KOPT-K1 (cell line): ENCODE measurements around the gene PLVAP.
"Not testable (repeated sequence)": the region's sequence is repeated elsewhere in the genome, so short reads cannot be mapped to it uniquely, and the experiment has no call there.

ENCODE experiments used
- H3K27ac ChIP-seq: fragments of 200-600 bp; sonication (generic); 2 replicates; pipeline ENCODE4 v1.5.1; 2016; ENCODE audit warnings: antibody characterized with exemption, mild to moderate bottlenecking, low read depth, low read length; ENCODE audit not compliant: poor library complexity, severe bottlenecking
- H3K36me3 ChIP-seq: fragments of 200-600 bp; sonication (generic); 2 replicates; pipeline ENCODE4 v1.5.1; 2017; ENCODE audit warnings: antibody characterized with exemption, mild to moderate bottlenecking, low read length, moderate library complexity; ENCODE audit not compliant: insufficient read depth
- H3K9me3 ChIP-seq: fragments of 200-600 bp; sonication (generic); 2 replicates; pipeline ENCODE4 v1.5.1; 2017; ENCODE audit warnings: antibody characterized with exemption, low read length, mild to moderate bottlenecking; ENCODE audit not compliant: insufficient read depth, poor library complexity, severe bottlenecking

The PLVAP gene

DNA sequence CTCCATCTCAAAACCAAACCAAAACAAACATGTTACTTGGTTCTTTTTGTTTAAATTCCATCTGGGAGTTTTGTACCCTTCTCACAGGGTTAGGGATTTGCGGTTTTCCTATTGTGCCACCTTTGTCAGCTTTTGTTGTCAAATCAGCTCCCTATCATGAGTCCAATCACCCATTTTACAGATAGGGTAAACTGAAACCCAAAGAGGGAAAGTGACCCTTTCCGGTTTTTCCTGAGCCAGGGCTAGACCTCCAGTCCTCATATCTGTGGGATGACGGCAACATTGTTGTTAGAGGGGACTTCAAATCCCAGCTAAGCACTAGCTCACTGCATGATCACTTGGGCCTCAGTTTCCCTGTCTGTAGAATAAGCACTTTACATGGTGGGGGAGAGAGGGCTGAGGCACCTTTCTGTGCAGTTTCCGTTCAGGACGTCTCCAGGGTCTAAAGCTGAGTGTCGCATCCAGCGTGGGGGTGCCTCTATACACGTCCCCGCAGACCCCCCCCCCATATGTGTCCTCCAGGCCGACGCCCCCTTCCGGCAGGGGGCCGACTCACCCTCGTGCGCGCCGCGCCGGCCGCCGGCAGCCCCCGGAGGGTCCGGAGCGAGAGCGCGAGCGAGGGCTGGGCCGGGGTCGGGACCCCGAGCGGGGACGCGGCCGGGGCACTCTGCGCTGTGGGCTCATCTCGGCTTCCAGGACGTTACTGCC is 13.0 kb upstream of the PLVAP start:
- H3K36me3 ChIP-seq, result no peaks in the 10 kb centered on the region
- H3K27ac ChIP-seq, result no peak overlapping the region
- peaks cover 12% of the 10 kb centered on the region for H3K9me3 ChIP-seq

DNA sequence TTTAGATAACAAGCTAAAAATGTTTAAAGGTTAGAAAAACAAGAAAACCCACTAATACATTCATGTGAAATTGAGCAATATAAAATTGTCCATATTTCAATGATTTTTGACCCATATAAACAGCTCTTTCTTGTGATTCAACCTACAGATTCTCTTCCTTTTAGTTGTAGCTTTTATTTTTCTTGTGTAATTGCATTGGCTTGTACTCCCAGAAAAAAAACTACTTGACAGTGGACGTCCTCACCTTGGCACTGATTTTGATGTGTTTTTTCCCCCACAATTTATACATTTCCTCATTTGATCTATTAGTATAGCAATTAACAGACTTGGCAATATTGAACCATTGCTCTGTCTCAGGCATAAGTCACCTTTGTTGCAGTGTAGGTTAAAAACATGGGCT is 12.1 kb upstream of the PLVAP start:
- peaks cover 12% of the 10 kb centered on the region for H3K9me3 ChIP-seq
- no peak overlapping the region for H3K27ac ChIP-seq
- H3K36me3 ChIP-seq, result no peaks in the 10 kb centered on the region

DNA sequence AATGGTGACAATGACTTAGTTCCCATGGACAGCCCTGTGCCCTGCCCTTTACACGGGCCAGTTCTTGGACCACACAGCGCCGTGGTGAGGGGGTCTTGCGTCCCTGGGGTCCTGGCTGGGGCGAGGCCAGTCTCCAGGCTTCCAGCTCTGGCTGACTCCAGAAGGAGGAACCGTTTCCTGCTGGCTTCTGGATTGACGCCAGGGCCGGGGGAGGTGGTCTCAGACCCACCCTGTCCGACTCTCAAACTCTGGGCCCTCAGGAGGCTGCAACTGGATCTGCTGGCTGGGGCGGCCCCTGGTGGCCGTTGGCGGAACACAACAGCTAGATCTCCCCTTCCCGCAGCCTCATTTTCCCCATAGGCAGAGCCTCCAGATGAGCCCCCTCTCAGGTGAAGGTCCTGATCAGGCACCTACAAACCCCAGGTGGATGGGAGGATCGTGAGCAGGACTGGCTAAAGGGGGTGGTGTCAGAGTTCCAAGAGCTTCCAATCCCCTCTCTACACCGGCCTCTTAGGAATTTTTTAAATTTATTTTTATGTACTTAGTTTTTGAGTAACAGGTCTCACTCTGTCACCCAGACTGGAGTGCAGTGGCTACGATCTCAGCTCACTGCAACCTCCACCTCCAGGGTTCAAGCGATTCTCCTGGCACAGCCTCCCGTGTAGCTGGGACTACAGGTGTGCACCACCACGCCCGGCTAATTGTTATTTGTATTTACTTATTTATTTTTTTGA is 8.9 kb upstream of the PLVAP start:
- H3K36me3 ChIP-seq, result no peaks in the 10 kb centered on the region
- H3K27ac ChIP-seq, result no peak overlapping the region
- peaks cover 12% of the 10 kb centered on the region for H3K9me3 ChIP-seq

DNA sequence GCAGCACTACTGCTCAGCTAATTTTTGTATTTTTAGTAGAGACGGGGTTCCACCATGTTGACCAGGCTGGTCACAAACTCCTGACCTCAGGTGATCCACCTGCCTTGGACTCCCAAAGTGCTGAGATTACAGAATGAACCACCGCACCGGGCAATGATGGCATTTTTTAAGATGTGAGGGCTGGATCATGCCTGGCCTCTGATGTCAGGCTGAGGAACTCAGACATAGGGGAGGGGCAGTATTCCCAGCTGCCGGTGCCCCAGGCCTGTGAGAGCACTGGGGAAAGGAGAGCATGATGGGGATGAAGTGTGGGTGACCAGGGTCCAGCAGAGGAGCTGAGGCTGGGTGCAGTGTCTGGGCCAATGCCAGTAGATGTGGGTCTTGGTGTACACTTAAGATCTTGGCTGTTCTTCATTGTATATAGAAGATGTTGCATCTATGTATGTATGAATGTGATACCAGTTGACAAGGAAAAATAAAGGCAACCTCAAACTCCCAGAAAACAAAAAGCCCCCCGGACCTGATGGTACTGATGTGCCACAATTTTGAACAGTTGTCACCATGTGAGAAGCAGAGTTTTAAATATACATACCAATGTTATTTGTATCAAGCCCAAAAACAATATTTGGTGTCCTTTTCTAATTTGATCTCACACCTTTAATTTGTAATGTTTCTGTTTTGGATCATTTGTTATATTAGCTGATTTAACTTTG is 3.4 kb upstream of the PLVAP start:
- H3K9me3 ChIP-seq, result no peaks in the 10 kb centered on the region
- H3K36me3 ChIP-seq, result no peaks in the 10 kb centered on the region
- no peak overlapping the region for H3K27ac ChIP-seq

DNA sequence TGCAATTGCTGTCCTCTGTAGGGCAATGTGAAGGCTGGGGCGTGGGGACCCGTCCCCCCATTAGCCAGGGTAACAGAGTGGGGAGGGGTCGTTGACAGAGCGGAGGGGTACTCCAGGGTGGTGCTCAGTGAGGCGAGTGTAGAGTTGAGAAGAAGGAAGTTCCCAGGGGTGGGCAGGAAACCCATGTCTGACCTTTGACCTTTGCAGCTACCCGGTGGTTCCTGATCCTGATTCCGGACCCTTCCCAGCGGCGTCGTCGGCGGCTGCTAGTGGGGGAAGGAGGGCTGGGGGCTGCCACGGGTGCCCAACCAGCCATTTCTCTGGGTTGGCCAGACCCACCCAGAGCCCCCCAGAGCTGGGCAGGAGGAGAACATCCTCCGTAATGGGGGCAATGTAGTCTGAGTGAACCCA is 2.1 kb upstream of the PLVAP start:
- H3K9me3 ChIP-seq, result no peaks in the 10 kb centered on the region
- no peaks in the 10 kb centered on the region for H3K36me3 ChIP-seq
- H3K27ac ChIP-seq, result no peak overlapping the region

DNA sequence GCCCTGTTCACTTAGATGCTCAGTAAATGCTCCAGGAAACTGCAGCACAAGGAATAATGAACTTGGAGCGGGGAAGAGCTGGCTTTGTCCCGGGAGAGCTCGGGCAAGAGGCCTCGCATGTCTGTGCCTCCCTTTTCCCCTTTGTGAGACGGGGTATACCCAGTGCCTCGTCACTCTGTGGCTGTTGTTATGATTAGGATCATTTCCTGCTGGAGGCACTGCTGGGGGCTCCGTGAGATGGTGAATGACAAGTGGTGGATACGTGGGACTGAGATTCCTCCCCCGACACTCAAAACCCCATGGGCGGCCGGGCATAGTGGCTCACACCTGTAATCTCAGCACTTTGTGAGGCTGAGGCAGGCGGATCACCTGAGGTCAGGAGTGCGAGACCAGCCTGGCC is 1.1 kb upstream of the PLVAP start:
- no peaks in the 10 kb centered on the region for H3K36me3 ChIP-seq
- no peaks in the 10 kb centered on the region for H3K9me3 ChIP-seq
- no peak overlapping the region for H3K27ac ChIP-seq

DNA sequence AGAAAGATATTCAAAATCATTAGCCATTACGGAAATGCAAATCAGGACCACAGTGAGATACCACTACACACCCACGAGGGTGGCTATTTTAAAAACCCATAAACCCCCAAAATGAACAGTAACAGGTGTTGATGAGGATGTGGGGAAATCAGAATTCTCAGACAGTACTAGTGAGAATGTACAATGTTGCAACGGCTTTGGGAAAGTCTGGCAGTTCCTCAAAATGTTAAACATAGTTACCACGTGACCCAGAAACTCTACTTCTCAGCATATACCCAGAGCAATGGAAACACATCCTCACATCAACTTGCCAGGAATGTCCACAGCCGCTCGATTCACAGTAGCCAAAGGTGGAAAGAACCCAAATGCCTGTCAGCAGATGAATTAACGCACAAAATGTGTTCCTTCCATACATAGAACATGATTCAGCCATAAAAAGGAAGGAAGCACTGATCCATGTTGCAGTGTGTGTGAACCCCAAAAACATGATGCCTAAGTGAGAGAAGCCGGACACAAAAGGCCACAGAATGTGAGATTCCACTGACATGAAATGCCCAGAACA is 7.0 kb downstream of the PLVAP start:
- no peaks in the 10 kb centered on the region for H3K9me3 ChIP-seq
- H3K36me3 ChIP-seq, result no peaks in the 10 kb centered on the region
- H3K27ac ChIP-seq, result no peak overlapping the region

DNA sequence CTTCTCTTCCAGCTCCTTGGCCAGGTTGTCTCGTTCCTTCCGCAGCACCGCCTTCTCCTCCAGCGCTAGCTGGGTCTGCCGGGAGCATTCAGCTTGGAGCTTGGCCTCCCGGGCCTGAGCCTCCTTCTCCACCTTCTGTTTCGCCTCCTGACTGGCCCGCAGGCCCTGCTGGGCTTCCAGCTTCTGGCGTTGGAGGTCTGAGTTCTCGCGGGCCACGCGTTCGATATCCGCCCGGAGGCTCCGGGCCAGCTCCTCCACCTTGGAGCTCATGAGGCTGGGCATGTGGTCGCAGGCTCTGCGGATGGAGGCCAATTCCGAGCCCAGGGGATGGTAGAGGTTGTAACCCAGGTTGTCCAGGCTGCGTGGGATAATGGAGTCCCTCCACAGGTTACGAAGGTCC is 11.8 kb downstream of the PLVAP start:
- H3K27ac ChIP-seq, result no peak overlapping the region
- no peaks in the 10 kb centered on the region for H3K9me3 ChIP-seq
- H3K36me3 ChIP-seq, result no peaks in the 10 kb centered on the region

DNA sequence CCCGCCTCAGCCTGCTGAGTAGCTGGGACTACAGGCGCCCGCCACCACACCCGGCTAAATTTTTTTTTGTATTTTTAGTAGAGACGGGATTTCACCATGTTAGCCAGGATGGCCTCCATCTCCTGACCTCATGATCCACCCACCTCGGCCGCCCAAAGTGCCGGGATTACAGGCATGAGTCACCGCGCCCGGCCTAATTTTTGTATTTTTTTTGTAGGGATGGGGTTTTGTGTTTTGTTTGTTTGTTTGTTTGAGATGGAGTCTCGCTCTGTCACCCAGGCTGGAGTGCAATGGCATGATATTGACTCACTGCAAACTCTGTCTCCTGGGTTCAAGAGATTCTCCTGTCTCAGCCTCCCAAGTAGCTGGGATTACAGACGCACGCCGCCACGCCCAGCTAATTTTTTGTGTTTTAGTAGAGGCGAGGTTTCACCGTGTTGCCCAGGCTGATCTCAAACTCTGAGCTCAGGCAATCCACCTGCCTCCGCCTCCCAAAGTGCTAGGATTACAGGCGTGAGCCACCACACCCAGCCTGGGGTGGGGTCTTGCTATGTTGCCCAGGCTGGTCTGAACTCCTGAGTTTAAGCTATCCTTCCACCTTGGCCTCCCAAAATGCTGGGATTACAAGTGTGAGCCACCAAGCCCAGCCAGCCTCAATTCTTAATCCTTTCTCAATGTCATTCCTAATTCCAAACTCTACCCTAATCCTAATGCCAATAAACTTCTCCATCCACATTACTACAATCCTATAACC is 13.1 kb downstream of the PLVAP start:
- H3K9me3 ChIP-seq, H3K27ac ChIP-seq, H3K36me3 ChIP-seq: not testable (repeated sequence)

DNA sequence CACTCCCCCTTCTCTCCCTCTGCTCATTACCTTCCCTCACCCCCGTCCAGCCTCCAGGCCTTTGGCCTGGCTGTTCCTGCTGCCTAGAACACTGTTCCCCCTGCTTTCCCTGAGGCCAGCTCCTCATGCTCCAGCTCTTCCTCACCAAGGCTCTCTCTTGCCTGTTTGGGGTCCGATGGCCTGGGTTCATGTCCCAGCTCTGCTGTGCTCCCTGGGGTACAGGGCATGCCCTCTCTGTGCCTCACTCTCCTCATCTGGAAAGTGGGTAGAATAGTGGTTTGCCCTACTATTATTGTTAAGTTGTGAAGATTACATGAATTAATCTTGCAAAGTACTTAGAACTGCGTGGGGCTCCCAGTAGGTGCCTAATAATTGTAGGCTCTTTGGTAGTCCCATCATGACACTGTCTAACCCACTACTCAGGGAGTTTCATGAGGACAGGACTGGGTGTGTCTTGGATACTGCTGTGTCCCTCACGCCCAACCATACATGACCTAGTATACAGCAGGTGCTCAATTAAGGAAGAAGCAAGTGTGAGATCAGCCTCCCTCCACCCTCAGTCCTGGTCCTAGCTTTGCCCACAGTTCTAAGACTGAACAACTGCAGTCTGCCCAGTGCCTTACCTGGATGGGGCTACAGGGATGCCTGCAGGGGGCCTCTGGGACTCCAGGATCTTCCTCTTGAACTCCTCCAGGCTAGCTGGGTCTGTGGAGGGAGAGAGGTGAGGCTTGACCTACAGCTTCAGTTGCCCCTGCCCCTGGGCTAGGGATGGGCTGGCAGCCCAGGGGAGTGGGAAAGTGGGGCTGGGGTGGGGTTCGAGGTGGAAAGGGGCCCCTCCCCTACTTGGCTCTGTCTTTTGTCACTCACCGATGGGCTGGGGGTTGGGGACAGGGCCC is 17.0 kb downstream of the PLVAP start:
- H3K36me3 ChIP-seq, result no peaks in the 10 kb centered on the region
- no peaks in the 10 kb centered on the region for H3K9me3 ChIP-seq
- H3K27ac ChIP-seq, result no peak overlapping the region

DNA sequence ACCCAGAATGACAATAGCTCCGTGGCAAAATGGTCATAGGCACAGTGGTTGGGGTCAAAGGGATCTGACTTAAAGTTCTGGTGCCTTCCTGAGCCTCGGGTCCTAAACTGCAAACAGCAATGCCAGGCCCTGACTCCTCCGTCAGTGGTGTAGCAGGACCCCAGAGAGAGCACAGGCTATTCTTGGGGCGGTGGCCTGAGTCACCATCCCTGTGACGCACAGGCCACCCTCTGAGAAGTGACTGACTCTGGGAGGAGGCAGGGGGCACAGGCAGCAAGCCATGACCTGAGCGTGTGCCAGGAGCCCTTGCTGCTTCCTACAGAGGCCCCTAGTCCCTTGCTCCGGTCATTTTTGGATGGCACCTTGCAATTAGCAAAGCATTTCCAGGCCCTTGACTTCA is 18.7 kb downstream of the PLVAP start:
- no peaks in the 10 kb centered on the region for H3K36me3 ChIP-seq
- no peak overlapping the region for H3K27ac ChIP-seq
- no peaks in the 10 kb centered on the region for H3K9me3 ChIP-seq

DNA sequence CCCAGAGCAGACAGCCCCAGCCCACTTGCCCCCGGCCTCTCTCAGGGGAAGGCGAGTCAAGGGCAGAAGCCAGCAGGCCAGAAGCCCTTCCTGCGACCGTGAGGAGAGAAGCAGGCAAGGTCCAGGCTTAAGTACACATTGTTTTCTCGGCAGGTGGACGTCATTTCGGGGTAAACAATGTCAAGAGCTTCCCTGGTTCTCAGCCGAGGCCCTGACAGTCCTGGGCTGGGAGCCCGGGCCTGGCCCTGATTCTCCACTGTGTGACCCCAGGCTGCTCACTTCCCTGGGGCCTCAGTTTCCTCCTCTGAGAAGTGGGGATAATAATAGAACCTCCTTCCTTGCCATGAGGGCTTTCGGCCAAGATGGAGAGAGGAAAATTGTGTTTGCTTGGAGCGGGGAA is 19.4 kb downstream of the PLVAP start:
- H3K27ac ChIP-seq, result no peak overlapping the region
- H3K36me3 ChIP-seq, result no peaks in the 10 kb centered on the region
- H3K9me3 ChIP-seq, result no peaks in the 10 kb centered on the region

DNA sequence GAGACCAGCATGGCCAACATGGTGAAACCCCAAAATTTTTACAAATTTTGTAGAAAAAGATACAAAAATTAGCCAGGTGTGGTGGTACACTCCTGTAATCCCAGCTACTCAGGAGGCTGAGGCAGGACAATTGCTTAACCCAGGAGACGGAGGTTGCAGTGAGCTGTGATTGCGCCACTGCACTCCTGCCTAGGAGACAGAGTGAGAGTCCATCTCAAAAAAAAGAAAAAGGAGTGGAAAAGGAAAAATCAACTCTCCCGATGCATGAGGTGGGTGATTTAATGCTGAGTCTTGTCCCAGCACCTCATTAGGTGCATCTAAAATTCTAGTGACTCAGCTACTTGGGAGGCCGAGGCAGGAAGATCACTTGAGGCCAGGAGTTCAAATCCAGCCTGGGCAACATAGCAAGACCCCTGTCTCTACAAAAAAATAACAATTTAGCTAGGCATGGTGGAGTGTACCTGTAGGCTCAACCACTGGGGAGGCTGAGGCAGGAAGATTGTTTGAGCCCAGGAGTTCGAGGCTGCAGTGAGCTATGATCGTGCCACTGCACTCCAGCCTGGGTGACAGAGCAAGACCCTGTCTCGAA is 20.0 kb downstream of the PLVAP start:
- H3K36me3 ChIP-seq, result no peaks in the 10 kb centered on the region
- no peaks in the 10 kb centered on the region for H3K9me3 ChIP-seq
- no peak overlapping the region for H3K27ac ChIP-seq

DNA sequence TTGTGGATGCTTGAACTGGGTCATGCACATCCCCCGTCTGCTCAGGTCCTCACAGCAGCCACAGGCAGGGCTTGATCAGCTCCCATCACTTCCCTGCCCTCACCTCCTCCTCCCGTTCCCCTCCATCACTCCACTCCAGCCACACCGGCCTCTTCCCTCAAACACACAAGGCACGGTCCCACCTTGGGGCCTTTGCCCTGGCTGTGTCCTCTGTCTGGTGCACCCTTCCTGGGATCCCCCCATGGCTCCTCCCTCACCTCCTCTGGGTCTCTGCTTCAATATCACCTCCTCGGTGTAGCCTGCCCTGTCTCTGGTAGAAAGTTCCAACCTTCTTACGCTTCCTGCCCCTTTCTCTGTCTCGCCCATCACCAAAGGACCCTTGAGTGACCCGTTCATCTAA is 23.8 kb downstream of the PLVAP start:
- H3K27ac ChIP-seq, result no peak overlapping the region
- H3K36me3 ChIP-seq, result no peaks in the 10 kb centered on the region
- no peaks in the 10 kb centered on the region for H3K9me3 ChIP-seq
